ENCODE measurements around the gene NFILZ.
"Not testable (repeated sequence)": the region's sequence is repeated elsewhere in the genome, so short reads cannot be mapped to it uniquely, and the experiment has no call there.

NFILZ gene

DNA sequence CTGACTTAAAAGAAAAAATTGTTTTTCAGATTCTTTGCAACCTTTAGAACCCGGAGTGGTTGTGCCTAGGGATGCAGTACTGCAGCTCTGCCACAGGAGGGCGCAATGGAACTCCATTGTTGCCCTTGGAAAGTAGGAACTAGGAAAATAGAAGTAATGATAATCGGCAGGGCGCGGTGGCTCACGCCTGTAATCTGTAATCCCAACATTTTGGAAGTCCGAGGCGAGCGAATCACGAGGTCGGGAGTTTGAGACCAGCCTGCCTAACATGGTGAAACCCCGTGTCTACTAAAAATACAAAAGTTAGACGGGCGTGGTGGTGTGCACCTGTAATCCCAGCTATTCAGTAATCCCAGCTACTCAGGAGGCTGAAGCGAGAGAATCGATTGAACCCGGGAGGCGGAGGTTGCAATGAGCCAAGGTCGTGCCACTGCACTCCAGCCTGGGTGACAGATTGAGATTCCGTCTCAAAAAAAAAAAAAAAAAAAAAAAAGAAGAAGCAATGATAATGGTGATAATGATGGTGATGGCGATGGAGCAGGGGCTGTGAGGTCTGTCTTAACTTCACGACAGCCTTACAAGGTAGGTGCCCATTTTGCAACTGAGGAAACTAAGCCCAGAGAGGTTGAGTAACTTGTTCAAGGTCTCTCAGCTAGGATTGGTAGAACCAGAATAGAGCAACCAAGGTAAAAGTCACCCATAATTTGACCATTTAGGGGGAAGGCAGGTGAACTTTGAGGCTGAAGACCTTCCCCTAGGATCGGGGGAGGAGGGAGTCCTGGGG lies 14.4 kb upstream of the NFILZ start:
- no peak overlapping the region for H3K9ac ChIP-seq (ENCODE audit: insufficient read length)

DNA sequence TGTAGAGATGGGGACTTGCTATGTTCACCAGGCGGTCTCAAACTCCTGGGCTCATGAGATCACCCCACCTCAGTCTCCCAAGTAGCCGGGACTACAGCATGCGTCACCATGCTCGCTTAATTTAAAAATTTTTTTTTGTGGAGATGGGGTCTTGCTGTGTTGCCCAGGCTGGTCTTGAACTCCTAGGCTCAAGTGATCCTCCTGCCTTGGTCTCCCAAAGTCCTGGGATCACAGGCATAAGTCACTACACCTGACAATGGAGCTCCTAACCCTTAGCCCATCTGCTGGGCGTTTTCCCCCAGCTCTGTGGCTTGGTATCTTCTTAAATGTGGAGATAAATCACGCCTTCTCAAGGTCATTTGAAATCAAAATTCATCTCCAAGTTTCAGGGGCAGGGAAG lies 13.6 kb upstream of the NFILZ start:
- no peak for TF ChIP-seq EZH2 (IDR thresholded peaks at IDR 0.05)
- no peak for TF ChIP-seq FOXP2 (optimal IDR thresholded peaks at IDR 0.05; ENCODE audit: control extremely low read depth, extremely low read length, insufficient read depth)
- TF ChIP-seq POLR2AphosphoS5 (IDR thresholded peaks at IDR 0.05; ENCODE audit: borderline replicate concordance, low read depth, low read length): no peak
- Histone ChIP-seq H3K9me3 (ENCODE audit: low read depth, low read length) (no peaks in the 10 kb centered on the region), H3K36me3 (ENCODE audit: insufficient read depth, low read length) (no peaks in the 10 kb centered on the region), H3K27ac (no peak overlapping the region), H3K4me3 (no peak overlapping the region), H3K9ac (ENCODE audit: insufficient read length) (no peak overlapping the region)
- no peak for DNase-seq (ENCODE audit: low read depth, low spot score)

More for the DNA sequence above, 14.4 kb upstream of the NFILZ start:
- Histone ChIP-seq H3K36me3 (ENCODE audit: insufficient read depth, low read length) (no peaks in the 10 kb centered on the region), H3K27ac (peak overlapping the region; percentile 80; the same call in 1 of the 2 replicates), H3K4me3 (0 out of 2 replicates have a peak overlapping the region, but pooled peaks have one; percentile 14), H3K9me3 (ENCODE audit: low read depth, low read length) (no peaks in the 10 kb centered on the region)
- no peak for DNase-seq (ENCODE audit: low read depth, low spot score)
- TF ChIP-seq POLR2AphosphoS5 (IDR thresholded peaks at IDR 0.05; ENCODE audit: borderline replicate concordance, low read depth, low read length) (no peak), EZH2 (IDR thresholded peaks at IDR 0.05) (no peak), FOXP2 (optimal IDR thresholded peaks at IDR 0.05; ENCODE audit: control extremely low read depth, extremely low read length, insufficient read depth) (no peak)

DNA sequence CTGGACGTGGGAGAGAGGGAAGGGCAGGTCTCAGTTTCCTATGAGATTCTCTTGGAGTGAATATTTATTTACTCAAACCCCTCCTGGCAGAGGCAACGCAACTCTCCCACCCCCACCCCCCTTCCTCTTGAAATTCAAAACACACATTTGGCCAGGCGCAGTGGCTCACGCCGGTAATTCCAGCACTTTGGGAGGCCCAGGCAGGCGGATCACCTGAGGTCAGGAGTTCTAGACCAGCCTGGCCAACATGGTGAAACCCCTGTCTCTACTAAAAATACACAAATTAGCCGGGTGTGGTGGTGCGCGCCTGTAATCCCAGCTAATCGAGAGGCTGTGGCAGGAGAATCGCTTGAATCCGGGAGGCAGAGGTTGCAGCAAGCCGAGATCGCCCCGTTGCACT lies 13.1 kb upstream of the NFILZ start:
- H3K36me3 ChIP-seq (ENCODE audit: insufficient read depth, low read length): not testable (repeated sequence)

DNA sequence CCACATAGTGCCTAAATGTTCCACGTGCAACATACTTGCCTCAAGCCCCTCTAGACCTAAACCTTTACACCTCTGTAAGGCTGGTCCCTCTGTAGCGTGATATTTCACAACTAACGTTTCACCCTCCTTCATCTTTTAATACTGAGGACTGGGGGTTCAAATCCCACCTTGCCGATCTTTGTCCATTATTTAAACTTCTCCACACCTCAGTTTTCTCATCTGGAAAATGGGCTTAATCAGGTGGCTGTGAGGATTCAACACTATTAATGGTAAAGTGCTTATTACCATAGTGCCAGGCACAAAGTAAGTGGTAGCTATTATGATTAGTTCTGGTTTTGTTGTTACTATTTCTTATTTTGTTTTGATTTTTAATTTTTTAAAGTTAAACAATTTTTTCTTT lies 12.4 kb upstream of the NFILZ start:
- Histone ChIP-seq H3K36me3 (ENCODE audit: insufficient read depth, low read length) (no peaks in the 10 kb centered on the region), H3K9ac (ENCODE audit: insufficient read length) (no peak overlapping the region), H3K9me3 (ENCODE audit: low read depth, low read length) (no peaks in the 10 kb centered on the region), H3K27ac (no peak overlapping the region), H3K4me3 (no peak overlapping the region)
- TF ChIP-seq POLR2AphosphoS5 (IDR thresholded peaks at IDR 0.05; ENCODE audit: borderline replicate concordance, low read depth, low read length) (no peak), EZH2 (IDR thresholded peaks at IDR 0.05) (no peak), FOXP2 (optimal IDR thresholded peaks at IDR 0.05; ENCODE audit: control extremely low read depth, extremely low read length, insufficient read depth) (no peak)
- DNase-seq (ENCODE audit: low read depth, low spot score): no peak

More for the DNA sequence above, 13.1 kb upstream of the NFILZ start:
- H3K27ac ChIP-seq; H3K4me3 ChIP-seq; DNase-seq (ENCODE audit: low read depth, low spot score); H3K9me3 ChIP-seq (ENCODE audit: low read depth, low read length); H3K9ac ChIP-seq (ENCODE audit: insufficient read length): not testable (repeated sequence)

DNA sequence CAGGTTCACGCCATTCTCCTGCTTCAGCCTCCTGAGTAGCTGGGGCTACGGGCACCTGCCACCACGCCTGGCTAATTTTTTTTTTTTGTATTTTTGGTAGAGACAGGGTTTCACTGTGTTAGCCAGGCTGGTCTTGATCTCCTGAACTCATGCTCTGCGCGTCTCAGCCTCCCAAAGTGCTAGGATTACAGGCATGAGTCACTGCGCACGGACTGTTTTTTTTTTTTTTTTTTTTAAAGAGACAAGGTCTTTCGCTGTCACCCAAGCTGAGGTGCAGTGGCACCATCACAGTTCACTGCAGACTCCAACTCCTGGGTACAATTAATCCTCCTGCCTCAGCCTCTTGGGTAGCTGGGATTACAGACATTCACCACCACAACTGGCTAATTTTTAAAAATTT lies 11.7 kb upstream of the NFILZ start:
- TF ChIP-seq POLR2AphosphoS5 (IDR thresholded peaks at IDR 0.05; ENCODE audit: borderline replicate concordance, low read depth, low read length) (no peak), EZH2 (IDR thresholded peaks at IDR 0.05) (no peak), FOXP2 (optimal IDR thresholded peaks at IDR 0.05; ENCODE audit: control extremely low read depth, extremely low read length, insufficient read depth) (no peak)
- H3K9ac ChIP-seq (ENCODE audit: insufficient read length): no peak overlapping the region
- H3K36me3 ChIP-seq (ENCODE audit: insufficient read depth, low read length): no peaks in the 10 kb centered on the region
- no peaks in the 10 kb centered on the region for H3K9me3 ChIP-seq (ENCODE audit: low read depth, low read length)
- no peak for DNase-seq (ENCODE audit: low read depth, low spot score)
- H3K27ac ChIP-seq: no peak overlapping the region
- no peak overlapping the region for H3K4me3 ChIP-seq

DNA sequence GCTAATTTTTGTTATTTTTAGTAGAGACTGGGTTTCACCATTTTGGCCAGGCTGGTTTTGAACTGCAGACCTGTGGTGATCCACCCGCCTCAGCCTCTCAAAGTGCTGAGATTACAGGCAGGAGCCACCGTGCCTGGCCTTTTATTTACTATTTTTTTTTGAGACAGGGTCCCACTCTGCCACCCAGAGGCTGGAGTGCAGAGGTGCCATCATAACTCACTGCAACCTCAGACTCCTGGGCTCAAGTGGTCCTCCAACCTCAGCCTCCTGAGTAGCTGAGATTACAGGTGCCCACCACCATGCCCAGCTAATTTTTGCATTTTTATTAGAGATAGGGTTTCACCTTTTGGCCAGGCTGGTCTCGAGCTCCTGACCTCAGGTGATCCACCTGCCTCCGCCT lies 7.5 kb upstream of the NFILZ start:
- H3K9ac ChIP-seq (ENCODE audit: insufficient read length); DNase-seq (ENCODE audit: low read depth, low spot score); H3K27ac ChIP-seq; H3K9me3 ChIP-seq (ENCODE audit: low read depth, low read length); H3K36me3 ChIP-seq (ENCODE audit: insufficient read depth, low read length); H3K4me3 ChIP-seq: not testable (repeated sequence)

DNA sequence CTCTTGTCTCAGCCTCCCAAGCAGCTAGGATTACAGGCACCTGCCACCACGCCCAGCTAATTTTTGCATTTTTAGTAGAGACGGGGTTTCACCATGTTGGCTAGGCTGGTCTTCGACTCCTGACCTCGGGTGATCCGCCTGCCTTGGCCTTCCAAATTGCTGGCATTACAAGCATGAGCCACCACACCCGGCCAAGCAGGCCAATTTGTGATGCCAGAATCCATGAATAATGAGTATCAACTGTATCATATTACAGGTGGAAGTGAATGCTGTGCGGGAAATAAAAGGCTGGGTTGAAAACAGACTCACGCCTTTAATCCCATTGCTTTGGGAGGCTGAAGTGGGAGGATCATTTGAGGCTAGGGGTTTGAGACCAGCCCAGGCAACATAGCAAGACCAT lies 3.6 kb upstream of the NFILZ start:
- H3K36me3 ChIP-seq (ENCODE audit: insufficient read depth, low read length): no peaks in the 10 kb centered on the region
- no peaks in the 10 kb centered on the region for H3K9me3 ChIP-seq (ENCODE audit: low read depth, low read length)
- H3K4me3 ChIP-seq: no peak overlapping the region
- H3K27ac ChIP-seq: no peak overlapping the region
- no peak for TF ChIP-seq EZH2 (IDR thresholded peaks at IDR 0.05)
- TF ChIP-seq FOXP2 (optimal IDR thresholded peaks at IDR 0.05; ENCODE audit: control extremely low read depth, extremely low read length, insufficient read depth): no peak
- no peak for TF ChIP-seq POLR2AphosphoS5 (IDR thresholded peaks at IDR 0.05; ENCODE audit: borderline replicate concordance, low read depth, low read length)
- no peak for DNase-seq (ENCODE audit: low read depth, low spot score)
- H3K9ac ChIP-seq (ENCODE audit: insufficient read length): no peak overlapping the region

DNA sequence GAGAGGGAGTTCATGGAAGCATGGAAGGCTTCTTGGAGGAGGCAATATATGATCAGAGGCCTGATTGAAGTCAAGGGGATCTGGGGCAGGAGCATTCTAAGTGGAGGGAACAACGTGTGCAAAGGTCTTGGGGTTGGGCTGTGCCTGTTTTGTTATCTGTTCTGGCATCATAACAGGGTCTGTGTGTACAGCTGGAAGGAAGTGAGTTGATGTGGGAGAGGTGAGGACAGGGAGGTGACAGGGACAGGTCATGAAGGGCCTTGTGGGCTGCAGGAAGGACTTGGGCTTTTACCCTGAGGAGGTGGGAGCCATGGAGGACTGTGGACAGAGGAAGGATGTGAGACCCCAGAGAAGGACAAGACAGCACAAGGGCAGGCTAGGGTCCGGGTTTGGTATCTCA lies 1.2 kb upstream of the NFILZ start:
- TF ChIP-seq FOXP2 (optimal IDR thresholded peaks at IDR 0.05; ENCODE audit: control extremely low read depth, extremely low read length, insufficient read depth) (no peak), EZH2 (IDR thresholded peaks at IDR 0.05) (no peak), POLR2AphosphoS5 (IDR thresholded peaks at IDR 0.05; ENCODE audit: borderline replicate concordance, low read depth, low read length) (no peak)

DNA sequence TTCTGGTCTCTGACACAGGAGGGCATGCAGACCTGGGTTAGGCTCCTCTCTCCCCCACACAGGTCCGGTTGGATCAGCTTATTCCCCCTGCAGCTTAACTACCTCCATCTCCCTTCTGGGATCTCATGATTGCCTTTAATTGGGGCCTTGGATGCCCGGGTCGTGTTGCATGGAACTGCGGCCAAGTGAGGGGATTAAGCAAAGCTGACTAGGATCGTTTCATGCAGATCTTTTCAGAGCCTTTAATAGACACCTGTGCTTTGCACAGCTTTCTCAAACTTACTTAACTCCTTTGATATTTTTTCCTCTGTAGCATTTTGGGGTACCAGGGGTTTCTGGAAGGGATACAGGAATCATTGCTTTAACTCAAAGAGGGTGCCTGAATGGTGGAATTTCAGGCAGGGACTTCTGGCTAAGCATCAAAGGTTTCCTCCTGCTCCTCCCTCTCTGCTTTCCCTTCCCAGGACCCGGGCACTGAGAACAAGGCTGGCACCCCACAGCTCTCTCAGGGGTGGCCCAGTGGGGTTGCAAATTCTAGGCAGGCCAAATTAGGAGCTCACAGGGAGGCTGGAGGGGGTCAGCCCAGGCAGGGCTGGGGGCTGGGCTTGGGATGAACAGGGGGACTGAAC lies 477 bp downstream of the NFILZ start:
- Histone ChIP-seq H3K9me3 (ENCODE audit: low read depth, low read length) (no peaks in the 10 kb centered on the region), H3K36me3 (ENCODE audit: insufficient read depth, low read length) (no peaks in the 10 kb centered on the region), H3K9ac (ENCODE audit: insufficient read length) (peak overlapping the region; percentile 32), H3K4me3 (no peak overlapping the region), H3K27ac (peak overlapping the region; percentile 68)
- DNase-seq (ENCODE audit: low read depth, low spot score): no peak
- TF ChIP-seq EZH2 (IDR thresholded peaks at IDR 0.05) (no peak), POLR2AphosphoS5 (IDR thresholded peaks at IDR 0.05; ENCODE audit: borderline replicate concordance, low read depth, low read length) (no peak), FOXP2 (optimal IDR thresholded peaks at IDR 0.05; ENCODE audit: control extremely low read depth, extremely low read length, insufficient read depth) (no peak)

More for the DNA sequence above, 1.2 kb upstream of the NFILZ start:
- no peak overlapping the region for H3K27ac ChIP-seq
- H3K9ac ChIP-seq (ENCODE audit: insufficient read length): no peak overlapping the region
- no peaks in the 10 kb centered on the region for H3K36me3 ChIP-seq (ENCODE audit: insufficient read depth, low read length)
- H3K4me3 ChIP-seq: no peak overlapping the region
- no peaks in the 10 kb centered on the region for H3K9me3 ChIP-seq (ENCODE audit: low read depth, low read length)
- DNase-seq (ENCODE audit: low read depth, low spot score): no peak
